ENCODE results near the gene OR1E2.

OR1E2 gene

DNA sequence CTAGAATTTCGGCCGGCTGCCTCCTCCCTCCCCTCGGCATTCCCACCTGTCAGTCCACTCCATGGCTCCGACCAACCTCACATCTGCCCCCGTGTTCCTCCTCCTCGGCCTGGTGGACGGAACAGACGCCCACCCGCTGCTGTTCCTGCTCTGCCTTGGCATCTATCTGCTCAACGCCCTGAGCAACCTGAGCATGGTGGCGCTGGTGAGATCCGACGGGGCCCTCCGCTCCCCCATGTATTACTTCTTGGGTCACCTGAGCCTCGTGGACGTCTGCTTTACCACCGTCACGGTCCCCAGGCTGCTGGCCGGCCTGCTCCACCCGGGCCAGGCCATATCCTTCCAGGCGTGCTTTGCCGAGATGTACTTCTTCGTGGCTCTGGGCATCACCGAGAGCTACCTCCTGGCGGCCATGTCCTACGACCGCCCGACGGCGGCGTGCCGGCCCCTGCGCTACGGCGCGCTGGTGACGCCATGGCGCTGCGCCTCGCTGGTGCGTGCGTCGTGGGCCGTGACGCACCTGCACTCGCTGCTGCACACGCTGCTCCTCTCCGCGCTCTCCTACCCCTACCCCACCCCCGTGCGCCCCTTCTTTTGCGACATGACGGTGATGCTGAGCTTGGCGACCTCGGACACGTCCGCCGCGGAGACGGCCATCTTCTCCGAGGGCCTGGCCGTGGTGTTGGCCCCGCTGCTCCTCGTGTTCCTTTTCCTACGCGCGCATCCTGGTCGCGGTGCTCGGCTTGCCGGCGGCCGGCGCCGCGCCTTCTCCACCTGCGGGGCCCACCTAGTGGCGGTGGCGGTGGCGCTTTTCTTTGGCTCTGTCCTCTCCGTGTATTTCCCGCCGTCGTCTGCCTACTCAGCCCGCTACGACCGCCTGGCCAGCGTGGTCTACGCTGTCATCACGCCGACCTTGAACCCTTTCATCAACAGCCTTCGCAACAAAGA, 47.5 kb downstream of the OR1E2 start, which contains the start of gene OR3A2:
TSS of gene OR3A2 (minus strand) at position 440 of the 948 bp plus-strand sequence.
- no peak within 1 kb of the TSS for H3K4me3 ChIP-seq (ENCODE audit: low read depth, low read length)
- DNase-seq (ENCODE audit: low read depth), result no peak
- TF ChIP-seq MYC (IDR thresholded peaks at IDR 0.05; ENCODE audit: low read depth, low read length) (no peak), POLR2A (IDR thresholded peaks at IDR 0.05; ENCODE audit: extremely low read depth, insufficient read length) (no peak)
- TF ChIP-seq, protein P1, sequence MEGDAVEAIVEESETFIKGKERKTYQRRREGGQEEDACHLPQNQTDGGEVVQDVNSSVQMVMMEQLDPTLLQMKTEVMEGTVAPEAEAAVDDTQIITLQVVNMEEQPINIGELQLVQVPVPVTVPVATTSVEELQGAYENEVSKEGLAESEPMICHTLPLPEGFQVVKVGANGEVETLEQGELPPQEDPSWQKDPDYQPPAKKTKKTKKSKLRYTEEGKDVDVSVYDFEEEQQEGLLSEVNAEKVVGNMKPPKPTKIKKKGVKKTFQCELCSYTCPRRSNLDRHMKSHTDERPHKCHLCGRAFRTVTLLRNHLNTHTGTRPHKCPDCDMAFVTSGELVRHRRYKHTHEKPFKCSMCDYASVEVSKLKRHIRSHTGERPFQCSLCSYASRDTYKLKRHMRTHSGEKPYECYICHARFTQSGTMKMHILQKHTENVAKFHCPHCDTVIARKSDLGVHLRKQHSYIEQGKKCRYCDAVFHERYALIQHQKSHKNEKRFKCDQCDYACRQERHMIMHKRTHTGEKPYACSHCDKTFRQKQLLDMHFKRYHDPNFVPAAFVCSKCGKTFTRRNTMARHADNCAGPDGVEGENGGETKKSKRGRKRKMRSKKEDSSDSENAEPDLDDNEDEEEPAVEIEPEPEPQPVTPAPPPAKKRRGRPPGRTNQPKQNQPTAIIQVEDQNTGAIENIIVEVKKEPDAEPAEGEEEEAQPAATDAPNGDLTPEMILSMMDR (IDR thresholded peaks at IDR 0.05; ENCODE audit: low read depth, low read length), result no peak
- TF ChIP-seq, protein P2, sequence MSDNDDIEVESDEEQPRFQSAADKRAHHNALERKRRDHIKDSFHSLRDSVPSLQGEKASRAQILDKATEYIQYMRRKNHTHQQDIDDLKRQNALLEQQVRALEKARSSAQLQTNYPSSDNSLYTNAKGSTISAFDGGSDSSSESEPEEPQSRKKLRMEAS (IDR thresholded peaks at IDR 0.05; ENCODE audit: low read depth, low read length), result no peak
